ENCODE measurements around the gene KCNQ5.
A peak's percentile ranks its signal among the peaks of the same experiment; 100 is the strongest.
"Not testable (repeated sequence)": the region's sequence is repeated elsewhere in the genome, so short reads cannot be mapped to it uniquely, and the experiment has no call there.

KCNQ5 gene

DNA sequence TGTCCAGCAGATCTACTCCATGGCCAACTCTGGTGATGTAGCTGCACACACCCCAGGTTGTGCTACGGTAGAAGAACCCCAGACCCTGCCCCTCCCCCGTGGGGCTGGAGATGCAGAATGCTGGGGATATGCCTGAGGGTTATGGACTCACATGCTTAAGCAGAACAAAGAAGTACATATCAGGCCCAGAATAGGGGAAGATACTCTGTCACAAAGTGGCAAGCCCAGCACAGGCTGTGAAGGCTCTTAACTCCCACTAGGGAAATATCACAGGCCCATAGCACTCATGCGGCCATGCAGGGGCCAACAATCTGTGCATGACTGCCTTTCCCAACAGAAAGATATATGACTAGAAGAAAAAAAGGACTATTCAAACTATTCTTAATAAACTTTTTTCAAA is 234.9 kb downstream of the KCNQ5 start:
- no peak for DNase-seq

DNA sequence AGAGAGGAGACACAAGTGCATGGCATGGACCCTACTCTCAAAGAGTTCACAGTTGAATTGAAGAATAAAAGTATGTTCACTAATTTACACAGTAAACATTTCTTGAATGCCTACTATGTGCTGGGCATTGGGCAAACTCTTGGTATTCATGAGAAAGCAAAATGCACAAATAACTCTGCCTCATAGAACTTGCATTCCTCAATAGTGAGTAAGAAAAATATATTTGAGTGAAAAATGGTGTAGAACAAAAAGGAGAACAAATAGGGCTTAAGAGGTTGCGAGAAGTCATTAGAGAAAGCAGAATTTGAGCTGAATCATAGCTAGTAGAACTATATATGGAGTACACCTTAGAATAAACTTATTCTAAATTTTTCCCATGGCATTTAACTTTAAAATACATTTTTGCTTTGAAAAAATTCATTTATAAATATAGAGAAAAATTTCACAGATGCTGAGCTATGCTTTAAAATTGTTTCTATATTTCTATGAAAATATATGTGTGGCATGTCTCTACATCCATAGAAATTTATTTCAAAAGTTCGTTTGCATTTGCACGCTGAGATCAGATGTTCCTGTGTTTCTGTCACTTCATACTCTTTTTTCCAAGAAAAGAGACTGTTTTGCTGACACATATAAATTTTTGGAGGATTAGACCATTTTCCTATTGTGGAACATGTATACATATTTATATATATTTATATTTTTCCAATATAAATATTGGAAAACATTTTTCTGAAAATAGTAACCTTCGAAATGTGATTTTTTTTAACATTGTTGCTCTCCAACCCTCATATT is 236.1 kb downstream of the KCNQ5 start:
- no peak for DNase-seq

DNA sequence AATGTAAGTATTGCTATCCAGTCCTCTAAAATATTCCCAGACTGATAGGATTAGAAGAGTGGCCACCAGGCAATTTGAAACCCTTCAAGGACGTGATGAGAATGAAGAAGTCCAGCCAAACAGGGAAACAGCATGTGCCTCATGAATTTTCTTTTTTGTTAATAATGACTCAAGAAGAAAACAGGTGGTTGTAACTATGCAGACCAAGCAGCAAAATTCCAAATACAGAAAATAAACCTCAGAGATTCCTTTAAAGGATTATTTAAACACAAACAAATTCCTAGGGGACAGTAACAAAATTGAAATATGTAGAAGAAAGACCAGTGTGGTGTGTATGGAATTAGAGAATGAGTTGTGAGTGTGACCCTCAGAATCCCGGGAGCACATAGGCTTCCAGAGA is 239.2 kb downstream of the KCNQ5 start:
- DNase-seq, result no peak

- no peak for DNase-seq
Observed at GRCh38 chr6:72861935-72862432, 240.1 kb downstream of the KCNQ5 start.

- no peak for DNase-seq
Observed at GRCh38 chr6:72863131-72863530, 241.3 kb downstream of the KCNQ5 start.

DNA sequence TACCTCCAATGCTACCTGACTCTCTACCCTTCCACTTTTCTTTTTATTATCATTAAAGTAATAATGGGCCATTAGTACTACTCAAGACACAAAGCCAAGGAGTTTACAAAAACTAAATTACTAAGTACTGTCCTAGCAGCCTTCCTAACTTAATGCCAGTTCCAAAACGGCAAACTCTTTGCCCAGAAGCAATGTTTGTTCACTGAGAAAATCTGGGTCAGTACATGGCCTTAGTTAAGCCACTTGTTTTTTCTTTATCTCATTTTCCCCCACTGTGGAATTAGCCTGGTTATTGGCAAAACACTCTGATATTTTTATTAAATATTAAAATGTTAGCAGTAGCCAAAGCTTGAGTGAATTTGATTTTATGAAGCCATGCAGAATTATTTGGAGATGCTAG is 242.4 kb downstream of the KCNQ5 start:
- no peak for DNase-seq

GRCh38 chr6:72864799-72865198 is 242.9 kb downstream of the KCNQ5 start:
- DNase-seq, result no peak

DNA sequence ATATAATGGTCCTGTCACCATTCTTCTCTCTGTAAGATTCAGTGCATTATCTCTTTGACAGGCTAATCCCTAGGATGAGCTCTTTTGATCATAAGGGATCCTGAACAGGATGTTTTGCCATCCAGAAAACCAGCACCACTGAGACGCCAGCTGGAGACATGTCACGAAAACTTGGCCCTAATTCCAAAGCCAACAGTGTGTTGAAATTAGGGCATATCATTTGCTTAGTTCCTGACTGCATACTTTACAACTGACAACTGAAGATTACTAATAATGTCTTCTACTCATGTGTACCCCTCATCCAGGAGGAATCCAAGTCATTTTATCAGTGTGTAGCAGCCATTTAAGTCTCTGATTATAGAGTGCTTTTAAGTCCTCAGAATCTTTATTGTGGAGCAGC is 243.6 kb downstream of the KCNQ5 start:
- DNase-seq, result peak; percentile 26

DNA sequence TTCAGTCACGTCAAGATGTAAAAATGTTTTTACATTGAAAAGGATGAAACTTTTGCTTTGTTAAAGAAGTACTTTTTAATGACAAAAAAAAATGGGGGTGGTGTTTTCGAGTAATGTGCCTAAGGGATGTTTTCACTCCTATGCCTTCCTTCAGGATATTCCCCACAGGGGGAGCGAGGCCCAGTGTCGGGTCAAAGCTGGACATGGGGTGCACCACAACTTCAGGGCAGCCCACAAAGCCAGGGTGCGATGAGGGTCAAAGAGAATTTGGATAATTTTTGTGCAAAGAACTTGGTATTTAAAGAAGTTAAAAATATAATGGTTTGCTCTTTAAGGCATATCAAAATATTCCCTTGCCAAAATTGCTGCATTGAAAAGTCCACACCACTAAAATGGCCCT is 247.8 kb downstream of the KCNQ5 start:
- no peak for DNase-seq

- DNase-seq, result no peak
Observed at GRCh38 chr6:72873433-72873832, 251.6 kb downstream of the KCNQ5 start.

DNA sequence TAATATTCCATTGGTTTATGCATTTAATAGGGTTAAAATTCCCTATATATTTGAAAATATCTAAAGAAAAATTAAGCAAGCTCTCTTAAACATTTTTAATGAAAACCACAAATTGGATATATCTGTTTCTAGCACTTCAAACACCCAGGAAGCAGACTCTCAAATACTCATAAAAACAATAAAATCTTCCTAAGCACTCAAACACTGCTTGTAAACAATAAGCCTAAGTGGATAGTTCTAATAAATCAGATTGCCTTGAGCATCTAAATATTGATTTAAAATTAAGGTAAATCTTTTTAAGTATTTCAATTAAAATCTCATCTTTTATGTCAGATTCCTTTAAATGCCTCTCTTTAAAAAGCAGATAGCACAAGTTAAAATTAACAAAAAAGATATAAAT is 254.4 kb downstream of the KCNQ5 start:
- DNase-seq, result no peak

- DNase-seq, result no peak
Observed at GRCh38 chr6:72886170-72886569, 264.3 kb downstream of the KCNQ5 start.

- no peak for DNase-seq
Observed at GRCh38 chr6:72890233-72890632, 268.4 kb downstream of the KCNQ5 start.

GRCh38 chr6:72890671-72891070 is 268.8 kb downstream of the KCNQ5 start:
- no peak for DNase-seq

GRCh38 chr6:72892901-72893300 is 271.0 kb downstream of the KCNQ5 start:
- DNase-seq, result no peak

DNA sequence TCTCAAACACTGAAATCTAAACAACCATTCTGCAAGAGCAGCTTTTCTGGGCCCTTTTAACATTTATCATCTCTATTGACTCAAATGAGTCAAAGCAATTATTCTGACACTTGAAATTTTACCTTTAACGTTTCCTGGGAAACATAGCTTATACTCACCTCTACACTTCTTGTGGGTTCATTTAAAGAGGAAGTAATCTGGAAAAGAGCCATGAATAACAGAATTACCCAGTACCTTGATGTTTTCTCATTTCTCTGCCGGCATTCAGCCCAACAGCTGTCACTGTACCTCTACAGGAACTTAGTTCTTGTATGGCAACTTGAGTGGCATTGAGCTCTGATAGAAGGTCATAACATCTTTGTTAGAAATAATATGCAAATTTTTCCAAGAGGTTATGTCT is 272.2 kb downstream of the KCNQ5 start:
- no peak for DNase-seq

GRCh38 chr6:72898313-72898712 is 276.4 kb downstream of the KCNQ5 start:
- not testable (repeated sequence) for DNase-seq

DNA sequence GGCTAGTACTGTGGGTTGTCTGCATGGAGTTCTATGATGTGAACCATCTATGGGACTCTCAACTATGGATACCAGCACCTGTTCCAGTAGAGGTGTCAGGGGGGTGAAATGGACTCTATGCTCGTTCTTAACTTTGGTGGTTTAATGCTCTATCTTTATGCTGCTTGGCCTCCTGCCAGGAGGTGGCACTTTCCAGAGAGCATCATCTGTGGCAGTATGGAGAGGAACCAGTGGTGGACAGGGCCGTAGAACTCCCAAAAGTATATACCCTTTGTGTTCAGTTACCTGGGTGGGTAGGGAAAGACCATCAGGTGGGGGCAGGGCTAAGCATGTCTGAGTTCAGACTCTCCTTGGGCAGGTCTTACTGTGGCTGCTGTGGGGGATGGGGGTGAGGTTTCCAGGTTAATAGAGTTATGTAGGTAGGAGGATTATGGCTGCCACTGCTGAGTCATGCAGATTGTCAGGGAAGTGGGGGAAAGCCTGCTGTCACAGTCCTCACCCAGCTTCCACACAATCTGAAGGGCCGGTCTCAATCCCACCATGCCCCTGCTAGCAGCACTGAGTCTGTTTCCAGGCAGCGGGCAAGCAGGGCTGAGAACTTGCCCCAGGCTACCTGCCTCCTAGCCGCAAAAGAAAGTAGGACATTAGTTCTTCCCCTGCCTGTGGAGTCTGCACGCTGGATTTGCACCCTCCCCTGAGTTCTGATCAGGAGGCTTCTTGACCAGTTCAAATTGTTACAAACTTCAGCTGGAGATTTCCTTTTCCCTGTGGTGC is 284.0 kb downstream of the KCNQ5 start:
- no peak for DNase-seq

- peak; percentile 18 for DNase-seq
Observed at GRCh38 chr6:72911463-72912155, 289.7 kb downstream of the KCNQ5 start.

DNA sequence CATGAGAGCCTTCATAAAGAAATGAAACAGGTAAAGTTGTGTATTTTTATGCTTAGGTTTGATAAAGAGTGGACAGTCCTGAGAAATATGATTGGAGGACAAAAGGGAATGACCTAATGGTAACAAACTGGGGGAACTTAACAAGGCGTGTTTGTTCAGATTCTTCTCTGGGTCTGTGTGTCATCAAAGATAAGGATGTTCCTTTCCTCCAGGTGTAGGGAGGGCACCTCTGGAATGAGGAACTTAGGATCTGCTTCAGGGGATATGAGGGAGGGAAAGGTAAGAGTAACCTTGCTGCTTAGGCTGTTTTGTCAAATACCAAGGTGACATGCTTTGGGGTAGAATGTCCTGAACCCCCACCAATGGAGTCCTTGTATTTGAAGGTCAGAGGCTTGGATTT is 291.9 kb downstream of the KCNQ5 start:
- no peak for DNase-seq

DNA sequence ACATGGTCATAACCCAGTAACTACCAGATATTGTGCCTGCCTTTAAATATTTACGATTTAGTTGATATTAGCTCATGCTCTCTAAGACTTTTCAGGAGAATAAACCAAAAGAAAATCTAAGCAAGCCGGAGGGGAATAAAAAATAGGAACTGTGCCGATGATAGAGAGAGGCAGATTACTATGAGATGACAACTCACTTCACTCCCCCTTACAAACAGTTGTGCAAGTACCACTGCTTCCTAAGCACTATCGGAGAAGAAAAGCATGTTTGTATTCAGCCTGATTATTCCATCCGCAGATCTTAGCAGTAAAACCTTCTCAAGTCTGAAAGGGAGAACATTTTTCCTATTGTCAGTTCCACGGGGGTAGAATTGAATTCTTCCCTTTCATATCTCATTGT is 294.4 kb downstream of the KCNQ5 start:
- no peak for DNase-seq

GRCh38 chr6:72916906-72917305 is 295.0 kb downstream of the KCNQ5 start:
- DNase-seq, result no peak

DNA sequence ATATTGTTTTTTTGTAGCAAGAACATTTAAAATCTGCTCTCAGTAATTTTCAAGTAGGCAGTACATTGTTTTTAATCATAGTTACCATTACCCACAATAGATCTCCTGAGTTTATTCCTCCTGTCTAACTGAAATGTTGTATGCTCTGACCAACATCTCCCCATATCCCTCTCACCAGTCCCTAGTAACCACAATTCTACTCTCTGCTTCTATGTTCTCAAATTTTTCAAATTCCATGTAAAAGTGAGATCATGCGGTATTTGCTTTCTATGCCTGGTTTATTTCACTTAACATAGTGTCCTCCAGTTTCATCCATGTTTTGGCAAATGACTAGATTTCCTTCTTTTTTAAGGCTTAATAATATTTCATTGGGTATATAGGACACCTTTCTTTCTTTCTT is 300.5 kb downstream of the KCNQ5 start:
- DNase-seq, result no peak

GRCh38 chr6:72925136-72925535 is 303.3 kb downstream of the KCNQ5 start:
- DNase-seq, result no peak

All from NCI-H446 treated with DMSO at 0.1 percent for 48 hours (cell line).